Measurements from ENCODE around the gene THSD7A. TPM values are rescaled to one million over a fixed set of nuclear protein-coding genes. Genes with fewer than 3 reads are reported as not detected.

The THSD7A gene
- total RNA-seq, 1 donor from 2014 or later = 10.1 TPM

- no peaks in the 10 kb centered on the region for H3K9me3 ChIP-seq
- H3K27ac ChIP-seq = no peak overlapping the region
- no peaks in the 10 kb centered on the region for H3K27me3 ChIP-seq
- H3K36me3 ChIP-seq = no peaks in the 10 kb centered on the region
- DNase-seq (ENCODE audit: low spot score in 2 of 2) = no peak
- intact Hi-C loops (cut with DNase I) = no loop called here
- no peak overlapping the region for H3K4me3 ChIP-seq
- no peak for TF ChIP-seq CTCF (IDR thresholded peaks at IDR 0.05)
- no peaks in the 10 kb centered on the region for H3K4me1 ChIP-seq
Measured at GRCh38 chr7:11787534-11787933, 44.5 kb downstream of the THSD7A start.

GRCh38 chr7:11786186-11786585 is 45.8 kb downstream of the THSD7A start:
- TF ChIP-seq CTCF (IDR thresholded peaks at IDR 0.05) = no peak
- no peak for DNase-seq (ENCODE audit: low spot score in 2 of 2)
- intact Hi-C loops (cut with DNase I) = no loop called here
- Histone ChIP-seq H3K36me3 (no peaks in the 10 kb centered on the region), H3K27ac (no peak overlapping the region), H3K4me3 (no peak overlapping the region), H3K9me3 (no peaks in the 10 kb centered on the region), H3K4me1 (no peaks in the 10 kb centered on the region), H3K27me3 (no peaks in the 10 kb centered on the region)

- Histone ChIP-seq H3K9me3 (no peaks in the 10 kb centered on the region), H3K27me3 (no peaks in the 10 kb centered on the region), H3K4me3 (no peak overlapping the region), H3K27ac (no peak overlapping the region), H3K4me1 (no peaks in the 10 kb centered on the region), H3K36me3 (no peaks in the 10 kb centered on the region)
- no peak for DNase-seq (ENCODE audit: low spot score in 2 of 2)
- TF ChIP-seq CTCF (IDR thresholded peaks at IDR 0.05) = no peak
- intact Hi-C loops (cut with DNase I) = no loop called here
Measured at GRCh38 chr7:11784769-11785536, 47.0 kb downstream of the THSD7A start.

DNA sequence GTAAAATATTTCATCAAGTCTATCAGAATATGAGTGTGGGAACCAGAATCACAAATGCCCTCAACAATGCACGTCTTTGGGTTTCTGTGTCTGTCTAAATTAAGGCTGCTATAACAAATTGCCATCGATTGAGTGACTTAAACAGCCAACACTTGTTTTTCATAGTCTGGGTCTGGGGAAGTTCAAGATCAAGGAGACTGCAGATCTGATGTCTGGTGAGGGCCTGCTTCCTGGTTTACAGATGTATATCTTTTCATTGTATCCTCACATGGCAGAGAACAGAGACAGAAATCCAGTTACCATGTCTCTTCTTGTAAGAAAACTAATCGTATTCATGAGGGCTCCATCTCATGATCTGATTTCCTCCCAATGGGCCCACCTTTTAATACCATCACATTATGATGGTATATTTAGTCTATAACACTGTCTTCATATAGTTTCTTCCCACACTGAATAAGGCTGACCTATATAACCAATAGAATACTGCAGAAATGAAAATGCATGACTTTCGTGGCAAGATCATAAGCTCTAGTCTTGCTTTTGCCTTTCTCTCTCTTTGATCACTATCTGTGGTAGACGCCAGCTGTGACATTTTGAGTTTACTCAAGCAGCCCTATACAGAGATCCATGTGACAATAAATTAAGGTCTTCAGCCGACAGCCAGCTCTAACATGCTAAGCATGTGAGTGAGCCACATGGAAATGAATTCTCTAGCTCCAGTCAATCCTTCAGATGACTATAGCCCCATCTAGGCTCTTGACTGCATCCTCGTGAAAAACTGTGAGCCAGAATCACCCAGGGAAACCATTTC is 51.9 kb downstream of the THSD7A start:
- H3K4me3 ChIP-seq = no peak overlapping the region
- no peaks in the 10 kb centered on the region for H3K9me3 ChIP-seq
- intact Hi-C loops (cut with DNase I) = no loop called here
- no peaks in the 10 kb centered on the region for H3K4me1 ChIP-seq
- H3K27me3 ChIP-seq = no peaks in the 10 kb centered on the region
- no peak for TF ChIP-seq CTCF (IDR thresholded peaks at IDR 0.05)
- no peaks in the 10 kb centered on the region for H3K36me3 ChIP-seq
- no peak overlapping the region for H3K27ac ChIP-seq
- no peak for DNase-seq (ENCODE audit: low spot score in 2 of 2)

DNA sequence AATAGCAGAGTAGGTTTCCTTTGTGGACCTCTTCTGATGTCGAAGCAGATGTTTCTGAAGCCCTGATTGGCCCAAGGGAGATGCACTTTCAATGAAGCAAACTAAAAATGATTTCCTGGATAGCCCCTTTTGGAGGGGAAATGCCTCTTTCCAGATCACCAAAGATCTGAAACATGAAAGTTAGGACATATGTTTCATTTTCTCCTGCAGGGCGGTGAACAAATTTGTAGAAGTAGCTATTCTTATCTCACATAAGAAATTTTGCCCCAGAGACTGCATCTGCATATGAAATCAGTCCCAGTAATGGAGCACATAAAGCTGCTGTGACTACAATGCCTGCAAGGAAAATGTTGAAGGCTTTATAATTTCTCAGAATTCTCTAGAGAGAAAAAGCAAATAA is 56.0 kb downstream of the THSD7A start:
- no peak for TF ChIP-seq CTCF (IDR thresholded peaks at IDR 0.05)
- Histone ChIP-seq H3K27ac (no peak overlapping the region), H3K36me3 (no peaks in the 10 kb centered on the region), H3K27me3 (no peaks in the 10 kb centered on the region), H3K9me3 (no peaks in the 10 kb centered on the region), H3K4me3 (no peak overlapping the region), H3K4me1 (no peaks in the 10 kb centered on the region)
- intact Hi-C loops (cut with DNase I) = no loop called here
- DNase-seq (ENCODE audit: low spot score in 2 of 2) = no peak
